Astrocyte of the cerebellum (primary cell): ENCODE data around the gene PLA2G7.

Experiments
- DNase-seq: peaks from one replicate; pipeline ENCODE4 v3.0.0-alpha.2; 2011; ENCODE audit warnings: low read depth
- H3K4me3 ChIP-seq: 2 replicates; pipeline ENCODE4 v1.5.1; 2011; ENCODE audit warnings: mild to moderate bottlenecking, low read depth, low read length, moderate library complexity
- in situ Hi-C: cut with HindIII; loops from 2 replicates; pipeline ENCODE4 v1.10.0; 2017; ENCODE audit warnings: low sequenced_read_pairs
- TF ChIP-seq, protein P1 (sequence below): IDR thresholded peaks from 2 replicates; pipeline ENCODE4 v1.5.1; 2012; ENCODE audit warnings: low read length, low read depth, moderate library complexity, mild to moderate bottlenecking; ENCODE audit errors: missing control alignments

The PLA2G7 gene

DNA sequence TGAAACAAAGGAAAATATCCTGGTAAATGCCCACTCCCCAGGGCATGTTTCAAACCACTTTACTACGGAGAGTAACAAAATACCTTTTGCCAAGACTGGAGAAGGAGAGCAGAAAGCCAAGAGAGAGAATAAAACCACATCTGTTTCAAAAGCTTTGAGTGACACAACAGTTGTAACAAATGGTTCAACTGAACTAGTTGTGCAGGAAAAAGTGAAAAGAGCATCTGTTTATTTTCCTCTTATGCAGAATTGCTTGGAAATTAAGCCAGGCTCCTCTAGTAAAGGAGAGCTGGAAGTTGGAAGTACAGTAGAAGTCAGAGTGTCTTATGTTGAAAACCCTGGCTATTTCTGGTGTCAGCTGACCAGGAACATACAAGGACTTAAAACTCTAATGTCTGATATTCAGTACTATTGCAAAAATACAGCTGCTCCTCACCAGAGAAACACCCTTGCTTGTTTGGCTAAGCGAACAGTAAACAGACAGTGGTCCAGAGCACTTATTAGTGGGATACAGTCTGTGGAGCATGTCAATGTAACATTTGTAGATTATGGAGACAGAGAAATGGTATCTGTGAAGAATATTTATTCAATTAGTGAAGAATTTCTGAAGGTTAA, 44.9 kb downstream of the PLA2G7 start:
- in situ Hi-C loops, result no loop called here
- TF ChIP-seq, protein P1, sequence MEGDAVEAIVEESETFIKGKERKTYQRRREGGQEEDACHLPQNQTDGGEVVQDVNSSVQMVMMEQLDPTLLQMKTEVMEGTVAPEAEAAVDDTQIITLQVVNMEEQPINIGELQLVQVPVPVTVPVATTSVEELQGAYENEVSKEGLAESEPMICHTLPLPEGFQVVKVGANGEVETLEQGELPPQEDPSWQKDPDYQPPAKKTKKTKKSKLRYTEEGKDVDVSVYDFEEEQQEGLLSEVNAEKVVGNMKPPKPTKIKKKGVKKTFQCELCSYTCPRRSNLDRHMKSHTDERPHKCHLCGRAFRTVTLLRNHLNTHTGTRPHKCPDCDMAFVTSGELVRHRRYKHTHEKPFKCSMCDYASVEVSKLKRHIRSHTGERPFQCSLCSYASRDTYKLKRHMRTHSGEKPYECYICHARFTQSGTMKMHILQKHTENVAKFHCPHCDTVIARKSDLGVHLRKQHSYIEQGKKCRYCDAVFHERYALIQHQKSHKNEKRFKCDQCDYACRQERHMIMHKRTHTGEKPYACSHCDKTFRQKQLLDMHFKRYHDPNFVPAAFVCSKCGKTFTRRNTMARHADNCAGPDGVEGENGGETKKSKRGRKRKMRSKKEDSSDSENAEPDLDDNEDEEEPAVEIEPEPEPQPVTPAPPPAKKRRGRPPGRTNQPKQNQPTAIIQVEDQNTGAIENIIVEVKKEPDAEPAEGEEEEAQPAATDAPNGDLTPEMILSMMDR, result no peak
- no peak overlapping the region for H3K4me3 ChIP-seq
- DNase-seq, result no peak

DNA sequence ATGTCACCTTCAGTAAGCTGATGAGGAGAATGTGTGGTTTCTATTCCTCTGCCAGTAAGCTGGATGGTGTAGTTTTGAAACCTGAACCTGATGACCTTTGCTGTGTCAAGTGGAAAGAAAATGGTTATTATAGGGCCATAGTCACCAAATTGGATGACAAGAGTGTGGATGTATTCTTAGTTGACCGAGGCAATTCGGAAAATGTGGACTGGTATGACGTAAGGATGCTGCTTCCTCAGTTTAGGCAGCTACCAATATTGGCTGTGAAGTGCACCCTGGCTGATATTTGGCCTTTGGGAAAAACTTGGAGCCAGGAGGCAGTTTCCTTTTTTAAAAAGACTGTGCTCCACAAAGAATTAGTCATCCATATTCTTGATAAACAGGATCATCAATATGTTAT, 45.5 kb downstream of the PLA2G7 start:
- no peak overlapping the region for H3K4me3 ChIP-seq
- in situ Hi-C loops, result no loop called here
- no peak for DNase-seq
- TF ChIP-seq, protein P1, result no peak

DNA sequence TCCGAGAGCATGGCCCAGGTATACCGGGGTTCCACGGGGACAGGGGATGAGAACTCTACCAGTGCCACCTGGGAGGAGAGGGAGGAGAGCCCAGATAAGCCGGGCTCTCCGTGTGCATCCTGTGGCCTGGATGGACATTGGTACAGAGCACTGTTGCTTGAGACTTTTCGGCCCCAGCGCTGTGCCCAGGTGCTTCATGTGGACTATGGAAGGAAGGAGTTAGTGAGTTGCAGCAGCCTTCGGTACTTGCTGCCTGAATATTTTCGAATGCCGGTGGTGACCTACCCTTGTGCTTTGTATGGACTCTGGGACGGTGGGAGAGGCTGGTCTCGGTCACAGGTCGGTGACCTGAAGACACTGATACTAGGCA, 46.2 kb downstream of the PLA2G7 start:
- H3K4me3 ChIP-seq, result no peak overlapping the region
- no peak for DNase-seq
- in situ Hi-C loops, result no loop called here
- TF ChIP-seq, protein P1, result no peak

DNA sequence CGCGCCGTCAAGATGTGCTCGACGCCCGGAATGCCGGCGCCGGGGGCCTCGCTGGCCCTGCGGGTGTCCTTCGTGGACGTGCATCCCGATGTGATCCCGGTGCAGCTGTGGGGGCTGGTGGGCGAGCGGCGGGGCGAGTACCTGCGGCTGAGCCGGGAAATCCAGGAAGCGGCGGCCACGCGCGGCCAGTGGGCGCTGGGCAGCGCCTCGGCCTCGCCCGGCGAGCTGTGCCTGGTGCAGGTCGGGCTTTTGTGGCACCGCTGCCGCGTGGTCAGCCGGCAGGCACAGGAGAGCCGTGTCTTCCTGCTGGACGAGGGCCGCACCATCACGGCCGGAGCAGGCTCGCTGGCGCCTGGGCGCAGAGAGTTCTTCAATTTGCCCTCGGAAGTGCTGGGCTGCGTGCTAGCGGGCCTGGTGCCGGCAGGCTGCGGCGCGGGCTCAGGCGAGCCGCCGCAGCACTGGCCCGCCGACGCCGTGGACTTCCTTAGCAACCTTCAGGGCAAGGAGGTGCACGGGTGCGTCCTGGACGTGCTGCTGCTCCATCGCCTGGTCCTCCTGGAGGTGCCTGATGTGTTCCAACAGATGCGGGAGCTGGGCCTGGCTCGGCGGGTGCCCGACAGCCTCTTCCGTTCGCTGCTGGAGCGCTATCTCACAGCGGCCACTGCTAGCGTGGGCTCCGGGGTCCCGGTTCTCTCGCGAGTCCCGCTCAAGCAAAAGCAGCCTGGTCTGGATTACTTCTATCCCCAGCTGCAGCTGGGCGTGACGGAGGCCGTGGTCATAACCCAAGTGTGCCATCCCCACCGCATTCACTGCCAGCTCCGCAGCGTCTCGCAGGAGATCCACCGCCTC, 46.8 kb downstream of the PLA2G7 start:
- no peak overlapping the region for H3K4me3 ChIP-seq
- in situ Hi-C loops, result no loop called here
- TF ChIP-seq, protein P1, result no peak
- no peak for DNase-seq

DNA sequence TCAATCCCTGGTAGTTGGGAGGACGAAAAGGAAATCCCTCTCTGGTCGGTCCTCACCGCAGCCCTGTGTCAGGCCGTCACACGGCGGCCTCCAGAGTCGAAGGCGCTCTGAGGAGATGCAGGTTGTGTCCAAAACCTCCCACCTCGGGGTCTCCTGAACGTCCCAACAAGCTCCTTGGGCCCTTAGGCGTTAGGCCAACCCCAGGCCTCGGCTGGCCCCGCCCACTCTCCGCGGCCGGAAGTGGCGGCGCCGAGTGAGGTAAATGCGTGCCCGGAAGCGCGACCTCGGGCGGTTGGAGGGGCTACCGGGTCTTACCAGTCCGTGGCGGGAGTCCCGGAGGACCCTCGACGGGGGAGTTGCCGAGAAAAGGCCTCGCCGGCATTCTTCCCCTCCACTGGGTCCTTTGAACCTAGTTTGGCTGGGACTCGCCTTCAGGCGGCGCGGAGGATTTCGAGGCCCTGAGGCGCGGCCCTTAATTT, 47.5 kb downstream of the PLA2G7 start, which contains the start of gene TDRD6:
Gene TDRD6, plus strand, starts transcription at position 267 of the 479 bp plus-strand sequence. CDS start 244 bp downstream, outside the sequence.
- DNase-seq, result no peak
- in situ Hi-C loops, result no loop called here
- no peak within 1 kb of the TSS for H3K4me3 ChIP-seq
- TF ChIP-seq, protein P1, result no peak

DNA sequence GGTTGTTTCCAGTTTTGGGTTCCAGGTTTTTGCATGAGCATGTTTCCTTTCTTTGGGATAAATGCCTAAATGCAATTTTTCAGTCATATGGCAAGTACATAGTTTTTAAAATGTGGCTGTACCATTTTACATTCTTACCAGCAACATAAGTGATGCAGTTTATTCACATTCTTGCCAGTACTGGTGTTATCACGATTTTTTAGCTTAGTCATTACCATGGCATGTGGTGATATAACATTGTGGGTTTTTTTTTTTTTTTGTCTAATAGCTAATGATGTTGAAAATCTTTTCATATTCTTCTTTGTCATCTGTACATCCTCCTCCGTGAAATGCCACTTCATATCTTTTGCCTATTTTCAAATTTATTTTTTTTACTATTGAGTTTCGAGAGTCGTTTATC, 50.4 kb downstream of the PLA2G7 start:
- TF ChIP-seq, protein P1, result no peak
- in situ Hi-C loops, result no loop called here
- H3K4me3 ChIP-seq, result no peak overlapping the region
- peak; percentile 23 for DNase-seq
